ENCODE results near the gene TKTL2. TPM values are rescaled to one million over a fixed set of nuclear protein-coding genes. Genes with fewer than 3 reads are reported as not detected.

TKTL2 gene
- total RNA-seq (not detected), polyA plus RNA-seq (not detected)
- long read RNA-seq, donor 1, result 0 reads
- long read RNA-seq, donor 2, result 0 reads
- long read RNA-seq, donor 3, result 0 reads

- H3K9me3 ChIP-seq, result no peaks in the 10 kb centered on the region
- no peaks in the 10 kb centered on the region for H3K4me1 ChIP-seq
- intact Hi-C loops (cut with DNase I), result no loop called here
- H3K27ac ChIP-seq, result no peak within 1 kb of the TSS
- H3K4me3 ChIP-seq, result no peak within 1 kb of the TSS
- ATAC-seq (no peak), DNase-seq (no peak)
- no peaks in the 10 kb centered on the region for H3K27me3 ChIP-seq
- TF ChIP-seq, protein P1, sequence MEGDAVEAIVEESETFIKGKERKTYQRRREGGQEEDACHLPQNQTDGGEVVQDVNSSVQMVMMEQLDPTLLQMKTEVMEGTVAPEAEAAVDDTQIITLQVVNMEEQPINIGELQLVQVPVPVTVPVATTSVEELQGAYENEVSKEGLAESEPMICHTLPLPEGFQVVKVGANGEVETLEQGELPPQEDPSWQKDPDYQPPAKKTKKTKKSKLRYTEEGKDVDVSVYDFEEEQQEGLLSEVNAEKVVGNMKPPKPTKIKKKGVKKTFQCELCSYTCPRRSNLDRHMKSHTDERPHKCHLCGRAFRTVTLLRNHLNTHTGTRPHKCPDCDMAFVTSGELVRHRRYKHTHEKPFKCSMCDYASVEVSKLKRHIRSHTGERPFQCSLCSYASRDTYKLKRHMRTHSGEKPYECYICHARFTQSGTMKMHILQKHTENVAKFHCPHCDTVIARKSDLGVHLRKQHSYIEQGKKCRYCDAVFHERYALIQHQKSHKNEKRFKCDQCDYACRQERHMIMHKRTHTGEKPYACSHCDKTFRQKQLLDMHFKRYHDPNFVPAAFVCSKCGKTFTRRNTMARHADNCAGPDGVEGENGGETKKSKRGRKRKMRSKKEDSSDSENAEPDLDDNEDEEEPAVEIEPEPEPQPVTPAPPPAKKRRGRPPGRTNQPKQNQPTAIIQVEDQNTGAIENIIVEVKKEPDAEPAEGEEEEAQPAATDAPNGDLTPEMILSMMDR (IDR thresholded peaks at IDR 0.05), result no peak
- H3K36me3 ChIP-seq, result no peaks in the 10 kb centered on the region
- 88 to 94% methylated on average over 32 of the region's 32 CpGs for WGBS, 2 donors
Measured at GRCh38 chr4:163473576-163473975, at the start of gene TKTL2. TKTL2 (minus strand) TSS chr4:163473754; CDS start chr4:163473734, 20 bp downstream.

GRCh38 chr4:163515198-163515597 lies 41.6 kb upstream of the TKTL2 start:
- intact Hi-C loops (cut with DNase I), result no loop called here
- Histone ChIP-seq H3K36me3 (peaks cover 0 to 94% (median 22%) of the 10 kb centered on the region in 9 donors), H3K9me3 (no peaks in the 10 kb centered on the region), H3K27me3 (no peaks in the 10 kb centered on the region), H3K4me1 (no peaks in the 10 kb centered on the region), H3K27ac (no peak overlapping the region), H3K4me3 (no peak overlapping the region)
- DNase-seq, result no peak
- no peak for ATAC-seq
- 89 to 91% methylated on average over 8 of the region's 8 CpGs for WGBS, 2 donors
- TF ChIP-seq, protein P1 (IDR thresholded peaks at IDR 0.05), result no peak

DNA sequence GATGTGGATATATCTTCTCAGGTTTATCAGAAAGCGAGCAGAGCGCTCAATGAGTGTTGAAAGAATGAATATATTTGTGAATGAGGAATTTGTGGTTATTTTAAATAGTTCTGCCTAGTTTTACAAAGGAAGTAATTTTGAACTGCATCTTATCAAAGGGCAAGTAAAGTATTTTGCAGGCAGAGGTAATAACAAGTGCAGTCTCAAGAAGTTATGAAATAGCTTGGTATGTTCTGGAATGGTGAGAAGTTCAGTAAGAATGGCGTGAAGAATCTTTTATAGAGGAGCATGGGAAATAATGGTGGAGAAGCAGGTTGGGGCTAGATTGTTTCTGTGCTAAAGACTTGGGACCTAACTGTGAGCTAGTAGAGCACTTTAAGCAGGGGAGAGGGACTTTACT lies 31.8 kb upstream of the TKTL2 start:
- no peaks in the 10 kb centered on the region for H3K27me3 ChIP-seq
- H3K27ac ChIP-seq, result no peak overlapping the region
- DNase-seq (no peak), ATAC-seq (no peak)
- TF ChIP-seq, protein P1 (IDR thresholded peaks at IDR 0.05), result no peak
- no peaks in the 10 kb centered on the region for H3K9me3 ChIP-seq
- H3K4me1 ChIP-seq, result peaks cover 0 to 12% (median 0%) of the 10 kb centered on the region in 9 donors
- intact Hi-C loops (cut with DNase I), result no loop called here
- H3K36me3 ChIP-seq, result peaks cover 0 to 36% (median 0%) of the 10 kb centered on the region in 9 donors
- H3K4me3 ChIP-seq, result no peak overlapping the region
- WGBS, 2 donors, result 91 to 93% methylated on average over 3 of the region's 3 CpGs

DNA sequence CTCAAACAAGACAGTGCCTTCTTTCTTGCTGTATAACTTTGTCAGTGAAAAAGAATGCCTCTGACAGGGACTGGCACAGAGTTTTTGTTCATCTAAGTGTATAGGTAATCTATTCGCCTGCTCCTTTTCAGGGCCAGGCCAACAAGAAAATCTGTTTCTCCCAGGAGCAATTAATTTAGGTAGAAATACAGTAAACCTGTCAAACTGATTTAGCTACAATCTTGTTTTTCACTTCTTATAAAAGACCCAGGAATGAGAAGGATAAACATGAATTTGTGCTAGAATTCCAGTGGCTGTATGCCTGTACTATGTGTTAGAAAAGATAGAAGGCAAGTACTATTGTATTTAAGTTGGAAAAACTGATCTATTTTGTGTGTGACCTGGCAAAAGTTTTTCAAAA lies 27.0 kb upstream of the TKTL2 start:
- peaks cover 0 to 28% (median 6%) of the 10 kb centered on the region in 9 donors for H3K4me1 ChIP-seq
- intact Hi-C loops (cut with DNase I), result no loop called here
- ATAC-seq (no peak), DNase-seq (no peak)
- TF ChIP-seq, protein P1 (IDR thresholded peaks at IDR 0.05), result no peak
- H3K27me3 ChIP-seq, result no peaks in the 10 kb centered on the region
- no peak overlapping the region for H3K4me3 ChIP-seq
- H3K9me3 ChIP-seq, result no peaks in the 10 kb centered on the region
- H3K36me3 ChIP-seq, result peaks cover 0 to 4% (median 0%) of the 10 kb centered on the region in 9 donors
- WGBS, 2 donors, result 95 to 100% methylated on average over 1 of the region's 1 CpG
- H3K27ac ChIP-seq, result no peak overlapping the region

Data from heart right ventricle (tissue), 16 donors.